NCI-H128 (cell line): ENCODE measurements around the gene SORCS3.

Experiments used
- DNase-seq: peaks from one replicate; lab custom pipeline; 2025; ENCODE audit not compliant: unreplicated experiment; lab: John Stamatoyannopoulos, UW

Gene SORCS3

DNA sequence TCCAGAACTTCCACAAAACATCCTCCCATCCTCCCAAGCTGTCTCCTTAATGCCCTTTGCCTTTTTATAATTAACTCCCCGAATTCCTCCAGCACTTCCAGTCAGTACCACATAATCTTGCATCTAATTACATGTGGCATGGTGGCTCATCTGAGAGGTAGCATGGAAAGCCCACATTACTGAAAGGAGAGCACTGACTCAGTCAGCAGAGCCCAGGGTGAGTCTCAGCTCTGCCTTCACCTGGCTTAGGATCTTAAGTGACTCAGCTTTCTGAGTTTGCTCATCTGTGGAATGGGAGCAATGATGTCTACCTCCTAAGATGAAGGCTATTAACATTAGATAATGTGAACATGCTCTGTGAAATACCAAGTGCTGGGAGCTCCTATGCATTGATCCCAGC, 433.9 kb downstream of the SORCS3 start:
- DNase-seq = no peak

DNA sequence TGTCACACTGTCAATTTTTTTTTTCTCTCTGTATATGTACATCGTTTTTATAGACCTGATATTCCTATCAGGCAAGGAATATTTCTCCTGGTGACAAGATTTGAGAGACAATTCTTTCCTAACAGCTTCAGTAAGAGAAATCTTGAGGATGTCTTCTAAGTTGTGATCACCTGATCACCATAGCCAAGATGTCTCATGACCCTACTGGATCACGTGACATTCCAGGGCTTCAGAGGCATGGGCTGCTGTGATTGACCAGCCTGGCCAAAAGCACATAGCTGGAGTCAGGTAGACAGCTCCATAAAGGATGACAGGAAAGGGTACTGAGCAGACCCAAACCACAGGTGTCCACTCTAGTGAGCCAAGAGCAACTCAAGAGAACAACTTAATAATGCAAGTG, 444.9 kb downstream of the SORCS3 start:
- no peak for DNase-seq

DNA sequence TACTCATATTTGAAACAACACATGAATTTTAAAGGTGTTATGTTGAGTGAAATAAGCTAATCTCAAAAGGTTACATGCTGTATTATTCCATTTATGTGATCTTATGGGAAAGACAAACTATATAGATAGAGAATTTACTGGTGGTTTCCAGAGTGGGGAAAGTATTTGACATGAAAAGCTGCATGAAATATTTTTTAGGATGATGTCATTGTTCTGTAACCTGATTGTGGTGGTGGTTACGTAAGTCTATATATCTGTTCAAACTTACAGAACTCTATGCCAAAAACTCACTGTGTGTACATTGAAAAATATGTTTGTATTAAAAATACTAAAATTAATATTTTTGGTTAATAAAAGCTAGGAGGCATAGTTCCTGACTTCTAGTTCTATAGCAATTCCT, 453.0 kb downstream of the SORCS3 start:
- DNase-seq = no peak

DNA sequence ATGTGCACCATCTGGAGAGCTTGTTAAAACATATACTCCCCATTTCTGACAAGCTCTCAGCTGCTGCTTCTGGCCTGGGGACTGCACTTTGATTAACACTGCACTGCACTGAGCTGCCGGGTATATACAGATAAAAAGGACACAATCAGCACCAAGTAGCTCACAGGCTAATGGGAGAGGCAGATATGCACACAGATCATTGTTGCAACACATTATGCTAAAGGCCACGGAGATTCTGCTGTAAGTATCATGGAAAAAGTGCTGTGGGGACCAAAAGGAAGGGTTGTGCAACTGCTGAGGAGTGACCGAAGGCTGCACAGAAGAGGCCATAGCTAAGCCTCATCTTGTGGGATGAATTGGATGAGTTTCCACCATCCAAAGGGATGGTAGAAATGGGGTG, 455.2 kb downstream of the SORCS3 start:
- DNase-seq = no peak

DNA sequence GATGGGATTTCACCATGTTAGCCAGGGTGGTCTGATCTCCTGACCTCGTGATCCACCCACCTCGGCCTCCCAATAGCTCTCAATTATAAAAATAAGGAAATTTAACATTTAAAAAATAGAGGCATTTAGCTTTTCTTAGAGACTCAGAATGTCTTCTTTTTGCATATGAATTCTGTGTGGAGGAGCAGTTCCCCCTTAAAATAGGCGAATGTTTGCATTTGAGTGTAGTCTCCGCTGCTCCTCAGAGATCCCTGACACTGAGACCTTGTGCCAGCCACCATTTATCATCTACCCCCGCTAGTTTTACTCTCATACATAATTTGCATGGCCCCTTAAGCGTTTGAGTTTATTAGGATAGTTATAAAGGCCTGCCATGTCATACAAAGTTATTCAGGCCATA, 461.9 kb downstream of the SORCS3 start:
- DNase-seq = no peak

DNA sequence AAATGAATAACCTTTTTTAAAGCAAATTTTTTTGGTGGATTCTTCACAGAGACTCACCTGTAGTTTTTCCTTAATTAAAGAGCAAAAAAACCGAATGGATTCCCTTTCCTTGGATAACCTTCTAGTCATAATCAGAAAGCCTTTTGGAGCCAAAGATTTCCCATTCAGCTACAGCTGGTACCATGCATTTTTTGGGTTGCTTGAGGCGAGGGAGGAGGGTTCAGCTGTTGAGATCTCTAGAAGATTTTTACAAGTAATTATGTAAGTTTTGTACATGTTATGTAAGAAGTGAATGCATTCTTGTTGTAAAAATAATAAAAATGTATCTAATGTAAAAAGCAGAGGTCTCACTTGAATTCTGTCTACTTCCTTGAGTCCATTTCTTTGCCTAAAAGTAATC, 463.2 kb downstream of the SORCS3 start:
- no peak for DNase-seq

DNA sequence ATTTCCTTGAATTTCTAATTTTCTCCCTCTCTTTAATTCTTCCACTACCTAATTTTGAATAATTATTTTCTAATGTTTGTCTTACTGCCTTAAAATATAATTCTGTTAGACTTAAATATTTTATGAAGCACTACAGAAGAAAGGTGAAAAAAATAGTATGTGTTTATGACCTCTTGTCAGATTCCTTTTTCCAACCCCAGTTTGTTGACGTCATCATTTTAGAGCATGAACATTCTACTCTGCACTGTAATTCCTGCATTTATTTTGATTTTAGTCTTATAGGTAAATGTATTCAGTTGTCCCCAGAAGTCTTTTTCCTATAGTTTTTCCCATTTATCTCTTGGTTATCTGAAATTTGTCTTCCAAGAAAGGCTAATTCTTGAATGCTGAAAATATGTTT, 468.1 kb downstream of the SORCS3 start:
- DNase-seq = no peak

DNA sequence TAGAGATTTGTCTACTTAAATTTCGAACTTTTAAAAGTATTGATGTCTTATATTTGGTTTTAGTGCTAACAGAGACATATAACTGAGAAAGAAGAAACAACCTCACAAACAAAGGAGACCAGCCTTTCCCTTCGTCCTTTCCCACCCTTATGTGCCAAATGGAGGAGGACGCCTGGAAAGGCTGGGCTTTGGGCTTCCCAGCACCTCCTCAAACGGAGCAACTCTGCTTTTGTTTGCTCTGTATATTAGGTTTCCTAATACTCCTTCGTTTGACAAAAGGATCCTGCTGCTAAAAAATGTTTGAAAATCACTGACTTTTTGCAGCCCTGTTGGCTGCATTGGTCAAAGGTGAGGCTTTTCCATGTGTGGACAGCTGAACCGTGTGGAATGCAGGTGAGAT, 471.8 kb downstream of the SORCS3 start:
- DNase-seq = no peak

DNA sequence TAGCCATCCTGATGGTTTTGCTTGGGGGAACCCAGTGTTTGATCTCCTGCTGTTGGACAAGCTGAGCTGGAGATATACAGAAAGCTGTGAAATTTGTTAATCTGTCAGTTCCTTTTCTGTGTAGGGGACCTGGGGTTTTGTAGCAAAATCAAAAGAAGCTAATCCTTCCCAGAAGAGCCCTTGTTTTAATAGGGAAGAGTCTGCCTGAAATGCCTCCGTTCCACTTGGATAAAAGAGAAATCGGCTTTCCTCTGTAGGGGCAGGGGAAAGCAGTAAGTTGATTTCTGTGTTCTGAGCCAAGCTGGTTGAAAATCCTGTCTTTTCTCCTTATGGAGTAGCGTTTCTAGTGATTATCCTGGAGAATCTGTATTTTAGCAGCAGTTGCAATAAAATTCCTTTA, 472.6 kb downstream of the SORCS3 start:
- no peak for DNase-seq

DNA sequence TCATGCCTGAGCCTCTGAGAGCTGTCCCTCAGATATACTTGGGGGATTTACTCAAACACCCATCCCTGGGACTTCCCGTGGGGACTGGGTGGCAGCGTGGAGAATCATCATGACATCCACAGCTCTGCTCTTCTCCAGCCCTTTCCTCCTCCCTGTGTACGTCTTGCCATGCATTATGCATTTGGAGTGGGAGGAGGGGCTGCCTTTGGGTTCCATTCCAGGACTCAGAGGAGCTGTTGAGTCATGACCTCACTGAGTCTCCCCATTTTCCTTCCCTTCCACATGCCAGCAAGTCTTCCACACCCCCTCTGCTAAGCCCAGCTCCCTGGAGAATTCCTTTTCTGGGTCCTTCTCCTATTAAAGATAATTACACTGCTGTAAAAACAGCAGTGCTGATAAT, 480.7 kb downstream of the SORCS3 start:
- no peak for DNase-seq

DNA sequence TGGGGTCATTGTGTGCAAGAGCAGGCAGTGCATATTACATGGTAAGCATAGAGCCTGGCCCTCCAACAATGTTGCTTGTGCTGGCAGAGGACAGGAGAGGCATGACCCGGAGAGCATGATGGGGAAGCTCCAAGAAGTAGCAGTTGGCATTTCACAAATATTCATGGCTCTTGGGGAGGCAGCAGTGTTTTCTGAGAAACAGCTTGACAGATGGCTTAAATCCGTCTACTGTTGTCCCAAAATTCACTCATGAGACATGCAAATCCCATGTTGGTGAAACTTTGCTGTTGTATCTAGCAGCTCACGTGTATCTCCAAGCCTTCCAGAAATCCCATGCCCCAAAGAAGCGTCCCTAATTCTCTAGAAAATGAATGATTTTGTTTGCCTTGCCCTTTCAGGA, 487.0 kb downstream of the SORCS3 start:
- DNase-seq = no peak

DNA sequence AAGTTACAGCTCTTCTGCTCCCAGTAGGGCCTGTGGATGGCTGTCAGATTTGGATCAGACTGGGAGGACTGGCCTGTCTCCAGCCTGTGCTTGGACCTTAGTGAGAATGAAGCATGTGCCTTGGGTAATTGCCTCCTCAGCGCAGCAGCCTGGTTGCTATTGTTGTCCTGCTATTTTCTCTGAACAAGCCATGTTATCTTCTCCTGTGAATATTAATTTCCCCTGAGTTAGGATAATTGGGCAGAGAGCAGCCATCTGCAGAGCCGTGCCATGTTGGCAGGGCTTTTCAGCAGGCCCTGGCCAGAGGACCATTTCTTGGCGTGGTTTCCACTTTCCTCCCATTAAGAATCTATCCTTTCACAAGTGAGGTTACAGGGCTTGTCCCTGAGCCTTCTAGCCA, 497.3 kb downstream of the SORCS3 start:
- no peak for DNase-seq

DNA sequence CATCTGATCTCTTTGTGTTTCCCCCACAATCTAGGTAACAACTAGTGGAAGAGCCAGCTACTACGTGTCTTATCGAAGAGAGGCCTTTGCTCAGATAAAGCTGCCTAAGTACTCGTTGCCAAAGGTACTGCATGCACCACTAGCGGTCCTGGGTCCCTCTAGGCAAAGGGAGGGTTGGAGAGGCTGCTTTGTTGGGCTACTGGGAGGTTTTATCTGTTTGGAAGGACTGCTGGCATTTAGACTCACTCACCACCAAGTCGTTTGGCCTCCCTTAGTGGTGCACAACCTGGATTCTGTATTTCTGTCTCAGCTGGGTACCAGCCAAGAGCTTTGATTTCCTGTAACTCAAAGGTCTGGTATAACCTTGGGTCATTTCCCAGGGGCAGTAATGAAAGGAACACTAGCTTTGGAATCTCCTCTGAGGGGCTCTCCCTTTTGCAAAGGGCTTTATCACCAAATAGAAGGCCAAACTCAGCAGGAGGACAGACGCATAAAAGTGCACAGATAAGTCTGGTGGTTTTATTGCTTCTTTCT, 498.3 kb downstream of the SORCS3 start:
- DNase-seq = no peak

DNA sequence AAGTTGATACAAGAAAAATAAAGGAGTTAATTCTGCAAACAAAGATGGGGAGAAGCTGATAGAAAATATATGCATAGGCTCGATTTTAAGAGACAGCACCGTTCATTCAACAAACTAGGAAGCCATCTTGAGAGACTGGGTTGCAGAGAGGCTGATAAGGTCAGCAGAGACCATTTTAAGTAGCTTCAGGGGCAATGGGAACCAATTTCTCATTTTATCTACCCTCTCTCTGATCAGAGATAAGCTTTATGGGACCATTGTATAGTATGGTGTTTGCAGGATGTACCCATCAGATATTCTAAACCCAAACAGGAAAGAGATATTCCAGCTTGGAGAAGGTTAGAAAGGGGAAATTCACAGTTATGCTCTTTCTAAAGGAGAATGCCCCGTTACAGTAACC, 499.5 kb downstream of the SORCS3 start:
- DNase-seq = no peak

DNA sequence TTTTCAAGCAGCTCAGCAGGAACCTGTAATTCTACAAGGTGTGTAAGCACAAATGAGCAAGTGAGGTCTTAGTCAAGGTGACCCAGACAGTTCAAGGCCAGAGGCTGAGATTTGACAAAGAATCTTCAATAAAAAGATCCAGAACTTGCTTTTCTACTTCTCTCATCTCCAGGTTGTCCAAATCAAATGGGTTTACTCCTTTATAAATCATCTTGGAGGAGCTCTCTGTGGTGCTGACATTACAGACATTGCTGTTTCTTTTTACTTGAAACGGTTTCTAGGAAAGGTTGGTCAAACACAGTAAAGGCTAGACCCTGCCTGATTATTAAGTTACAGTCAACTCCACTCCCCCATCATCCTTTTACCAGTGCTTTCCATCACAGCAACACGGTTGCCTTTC, 504.6 kb downstream of the SORCS3 start:
- no peak for DNase-seq

DNA sequence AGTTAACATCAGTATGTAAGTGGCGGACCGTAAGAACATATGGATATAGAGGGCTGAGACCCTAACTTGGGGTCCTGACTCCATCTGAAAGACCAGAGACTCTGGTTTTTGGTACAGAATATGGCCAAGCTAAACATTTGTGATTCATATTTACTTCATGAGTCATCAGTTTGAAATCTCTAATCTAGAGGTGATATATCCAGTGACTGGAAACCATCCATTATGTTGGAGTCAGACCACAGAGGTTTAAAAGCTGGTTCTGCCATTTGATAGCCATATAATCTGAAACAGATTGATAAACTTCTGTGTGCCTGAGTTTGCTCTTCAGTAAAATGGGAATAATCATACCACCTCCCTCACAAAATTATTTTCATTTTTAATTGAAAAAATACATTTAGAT, 505.3 kb downstream of the SORCS3 start:
- DNase-seq = no peak

DNA sequence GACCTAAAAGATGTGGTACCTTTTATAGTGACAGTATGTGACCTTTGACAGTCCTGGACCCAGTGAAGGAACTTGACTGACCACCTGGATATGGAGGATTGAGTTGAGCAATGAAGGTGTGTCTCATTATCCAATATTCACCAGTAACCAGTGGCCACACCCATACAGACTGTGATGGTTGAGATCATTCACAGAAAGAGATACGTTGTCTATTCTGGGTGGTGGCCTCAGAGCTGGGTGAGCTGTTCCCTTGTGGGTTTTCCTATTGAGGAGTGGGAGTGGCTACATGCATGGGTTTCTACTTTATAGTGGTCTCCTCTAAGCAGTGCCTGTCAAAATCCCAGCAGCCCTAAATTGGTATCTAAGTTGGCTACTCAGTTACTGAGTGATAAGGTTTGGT, 507.4 kb downstream of the SORCS3 start:
- DNase-seq = no peak

DNA sequence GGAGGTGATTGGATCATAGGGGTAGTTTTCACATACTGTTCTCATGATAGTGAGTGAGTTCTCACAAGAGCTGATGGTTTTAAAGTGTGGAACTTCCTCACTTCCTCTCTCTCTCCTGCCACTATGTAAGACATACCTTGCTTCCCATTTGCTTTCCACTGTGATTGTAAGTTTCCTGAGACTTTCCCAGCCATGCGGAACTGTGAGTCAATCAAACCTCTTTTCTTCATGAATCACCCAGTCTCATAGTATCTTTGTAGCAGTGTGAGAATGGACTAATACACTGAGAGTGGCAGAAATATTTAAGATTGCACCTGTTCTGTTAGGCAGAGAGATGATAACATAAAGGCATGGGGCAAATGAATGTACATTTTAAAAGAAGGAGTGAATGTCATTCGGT, 507.8 kb downstream of the SORCS3 start:
- no peak for DNase-seq

DNA sequence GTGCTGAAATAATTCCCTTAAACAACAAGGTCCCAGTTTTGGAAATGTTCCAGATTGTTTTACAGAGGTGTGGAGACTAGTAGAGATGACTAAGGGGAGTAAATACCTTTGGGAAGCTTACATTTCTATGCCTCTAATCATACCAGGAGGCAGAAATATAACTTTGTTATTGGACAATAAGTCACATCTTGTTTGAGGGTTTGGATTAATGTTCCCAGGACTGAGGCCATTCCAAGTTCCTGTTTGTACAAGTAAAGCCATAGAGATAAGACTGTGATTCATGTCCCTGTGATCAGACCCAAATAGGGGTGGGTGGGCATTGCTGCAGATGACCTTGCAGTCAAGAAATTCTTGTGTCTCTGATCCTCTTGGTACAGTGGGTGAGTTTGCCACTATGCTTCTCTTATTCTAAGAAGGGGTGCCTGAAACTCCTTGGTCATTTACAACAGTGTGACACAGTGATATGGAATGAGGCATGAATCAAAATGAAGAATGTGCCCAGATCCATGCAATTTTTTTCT, 508.3 kb downstream of the SORCS3 start:
- no peak for DNase-seq

DNA sequence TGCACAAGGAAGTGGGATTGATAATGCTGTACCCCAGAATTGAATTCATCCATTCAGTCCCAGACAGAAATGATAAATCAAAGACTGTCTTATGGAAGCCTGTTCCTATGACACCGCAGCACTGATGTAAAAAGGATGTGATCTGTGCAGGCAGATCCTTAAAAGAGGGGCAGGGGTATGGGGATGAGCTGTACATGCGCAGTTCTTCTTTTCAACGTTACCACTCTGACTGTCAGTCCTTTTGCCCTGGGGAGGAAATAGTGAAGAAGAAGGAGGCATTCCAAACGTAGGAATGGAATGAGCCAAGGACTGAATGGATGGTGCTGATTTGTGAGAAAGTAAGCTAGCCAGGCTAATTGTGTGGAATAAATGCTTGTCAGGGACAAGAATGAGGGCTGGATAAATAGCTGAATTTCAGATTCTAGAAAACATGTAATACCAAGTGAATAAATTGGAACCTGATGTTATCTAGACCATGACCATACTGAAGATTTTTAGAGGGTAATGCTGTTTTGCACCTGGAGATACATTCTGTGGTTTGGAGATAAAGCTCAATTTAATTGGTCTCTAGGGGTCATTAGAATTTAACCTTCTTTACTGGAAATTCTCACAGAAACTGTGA, 509.3 kb downstream of the SORCS3 start:
- DNase-seq = no peak

DNA sequence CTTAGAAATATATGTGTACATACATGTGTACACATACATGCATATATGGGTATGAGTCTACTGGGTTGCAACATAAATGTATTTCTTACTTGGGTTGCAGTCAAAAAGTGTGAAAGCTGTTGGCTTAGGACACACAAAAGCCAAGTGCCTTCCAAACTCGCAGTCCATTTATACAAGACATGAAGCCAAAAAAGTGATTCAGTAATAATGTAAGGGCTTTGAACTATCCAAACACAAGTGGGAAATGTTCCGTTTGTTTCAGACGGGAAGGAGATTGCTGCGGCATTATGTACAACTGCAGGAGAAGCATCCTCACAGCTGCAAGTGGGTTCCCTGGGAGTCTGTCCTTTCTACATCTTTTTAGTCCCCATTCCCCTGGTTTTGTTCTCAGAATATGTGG, 513.6 kb downstream of the SORCS3 start:
- DNase-seq = no peak

DNA sequence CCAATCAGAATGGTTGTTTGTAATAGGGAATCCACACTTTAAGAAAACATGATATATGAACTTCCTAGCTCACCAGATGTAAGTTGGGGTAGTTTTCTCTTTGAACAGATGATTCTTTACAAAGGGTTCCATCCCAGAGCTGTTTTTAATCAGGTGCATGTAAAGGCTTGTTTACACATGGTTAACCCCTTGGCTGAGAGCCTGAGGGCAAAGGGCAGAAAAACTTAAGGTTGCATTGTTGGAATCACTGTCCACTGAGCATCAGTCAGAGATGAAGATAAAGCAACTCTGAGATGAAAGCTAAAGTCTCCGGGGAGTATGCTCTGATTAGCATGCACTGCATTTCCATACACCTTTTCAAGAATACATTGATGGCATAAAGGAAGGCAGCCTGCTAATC, 518.2 kb downstream of the SORCS3 start:
- no peak for DNase-seq

DNA sequence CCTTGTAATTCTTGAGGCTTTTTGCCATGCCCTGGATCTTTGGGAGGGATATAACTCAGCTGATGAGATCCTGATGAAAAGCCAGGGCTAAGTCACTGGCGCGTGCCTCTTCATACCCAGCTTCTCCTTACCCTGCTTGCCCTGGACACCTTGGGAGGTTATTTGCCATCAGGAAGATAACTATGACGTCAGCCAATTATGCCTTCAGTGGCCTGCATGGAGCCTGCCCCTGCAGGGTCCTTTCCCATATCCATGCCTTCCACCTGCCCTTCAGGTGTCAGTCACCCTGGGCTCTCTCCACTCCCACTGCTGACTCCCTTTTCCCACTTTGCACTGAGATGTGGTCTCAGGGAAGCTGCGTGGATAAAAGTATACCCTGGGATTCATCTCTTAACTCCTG, 520.1 kb downstream of the SORCS3 start:
- DNase-seq = no peak
